CD4-positive, alpha-beta T cell (primary cell): ENCODE results near the gene PSMC2. TPM values are rescaled to one million over a fixed set of nuclear protein-coding genes. Genes with fewer than 3 reads are reported as not detected.

ENCODE experiments used
- ATAC-seq: fragments of 200-7000 bp; cut with Tn5 transposase; one replicate; pipeline ENCODE4 v1.10.0; 2022; ENCODE audit warnings: mild to moderate bottlenecking; ENCODE audit not compliant: poor library complexity
- CTCF ChIA-PET: fragments of 350-600 bp; sonication (Branson Sonifier 250); formaldehyde crosslinking; loops from one replicate; lab custom pipeline; 2021; ENCODE audit warnings: antibody characterized with exemption, inconsistent platforms; lab: Charles Lee
- POLR2A ChIA-PET: fragments of 350-600 bp; sonication (Branson Sonifier 250); formaldehyde crosslinking; loops from one replicate; lab custom pipeline; 2021; ENCODE audit warnings: antibody characterized with exemption, inconsistent platforms; lab: Charles Lee
- DNase-seq, 14 experiments: peaks; one replicate each; pipeline ENCODE4 v3.0.0-alpha.2; 2013 to 2020; ENCODE audit warnings: mixed read lengths in 2 of 14
- H3K27ac ChIP-seq, 2 donors: one replicate each; pipeline versions ENCODE4 v1.5.1 to v1.7.0; 2013; ENCODE audit warnings: low read length in 2 of 2, low read depth in 1 of 2, mild to moderate bottlenecking in 1 of 2
- H3K27me3 ChIP-seq, 2 experiments: 1 replicate in 1 of 2; 2 replicates in 1 of 2; pipeline versions ENCODE4 v1.6.1 to v1.7.0; 2013; ENCODE audit warnings: low read length in 2 of 2, control low read depth in 1 of 2, mild to moderate bottlenecking in 1 of 2, moderate library complexity in 1 of 2; ENCODE audit not compliant: insufficient read depth in 2 of 2, control insufficient read depth in 1 of 2
- H3K36me3 ChIP-seq: one replicate; pipeline ENCODE4 v1.6.1; 2013; ENCODE audit warnings: low read length, control low read depth; ENCODE audit not compliant: insufficient read depth
- H3K4me1 ChIP-seq: one replicate; pipeline ENCODE4 v1.6.1; 2013; ENCODE audit warnings: low read length, control low read depth; ENCODE audit not compliant: insufficient read depth
- H3K4me3 ChIP-seq: one replicate; pipeline ENCODE4 v1.5.1; 2013; ENCODE audit warnings: mild to moderate bottlenecking, low read length, moderate library complexity
- H3K9me3 ChIP-seq, 2 experiments: 1 replicate in 1 of 2; 2 replicates in 1 of 2; pipeline versions ENCODE4 v1.6.1 to v1.7.0; 2013; ENCODE audit warnings: low read length in 2 of 2, mild to moderate bottlenecking in 2 of 2, control low read depth in 1 of 2, moderate library complexity in 1 of 2; ENCODE audit not compliant: control insufficient read depth in 1 of 2, insufficient read depth in 1 of 2
- H3K27ac Mint-ChIP-seq: one replicate; pipeline ENCODE4 v1.8.0; 2020; ENCODE audit warnings: mixed read lengths
- H3K27me3 Mint-ChIP-seq: one replicate; pipeline ENCODE4 v1.8.0; 2021; ENCODE audit warnings: mixed read lengths
- H3K36me3 Mint-ChIP-seq: one replicate; pipeline ENCODE4 v1.8.0; 2021; ENCODE audit warnings: low read depth, mixed read lengths
- H3K4me1 Mint-ChIP-seq: one replicate; pipeline ENCODE4 v1.8.0; 2021; ENCODE audit warnings: low read depth, mixed read lengths
- H3K4me3 Mint-ChIP-seq: one replicate; pipeline ENCODE4 v1.8.0; 2020; ENCODE audit warnings: mild to moderate bottlenecking, mixed read lengths
- H3K9me3 Mint-ChIP-seq: one replicate; pipeline ENCODE4 v1.8.0; 2020; ENCODE audit warnings: mixed read lengths
- intact Hi-C, 2 experiments: fragments of 100-400 bp; cut with DNase I in 1 of 2; cut with micrococcal nuclease in 1 of 2; formaldehyde crosslinking; loops; one replicate each; pipeline versions ENCODE4 v1.15.1 to v1.9.0; 2023 to 2025; cut with DNase I, micrococcal nuclease
- total RNA-seq, 174 experiments: library from RNA in 2 of 174; stranded (reverse) in 2 of 174; gene quantifications; one replicate each; pipeline ENCODE4 v1.2.3 and lab custom pipeline; 2021 to 2026
- TF ChIP-seq, protein P1 (sequence below): fragments of 200-600 bp; IDR thresholded peaks from one replicate; pipeline ENCODE4 v1.8.0; 2022; ENCODE audit warnings: antibody characterized with exemption, mild to moderate bottlenecking

Gene PSMC2
- total RNA-seq, 2 experiments from 2014 or later, result 101 to 102 TPM

DNA sequence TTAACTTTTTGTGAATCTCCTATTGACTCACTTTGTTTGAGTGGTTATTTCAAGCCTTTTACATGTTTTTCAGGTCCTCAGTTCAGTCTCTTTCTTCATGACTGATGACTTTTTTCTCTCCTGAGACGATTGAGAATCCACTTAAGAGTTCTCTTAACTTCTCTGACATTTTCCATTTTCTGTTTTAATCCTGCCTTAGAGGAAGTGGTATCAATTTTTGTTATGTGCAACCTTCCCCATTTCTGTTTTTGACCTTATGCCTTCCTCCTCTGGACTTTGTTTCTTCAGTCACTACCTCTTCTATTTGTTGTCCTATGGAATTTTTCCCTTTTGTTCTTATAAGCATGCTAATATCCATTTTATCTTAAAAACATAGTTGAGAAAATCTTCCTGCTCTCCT, 2.4 kb downstream of the PSMC2 start:
- CTCF ChIA-PET, result no interaction called here
- H3K27ac Mint-ChIP-seq, result peak overlapping the region; percentile 96
- Histone ChIP-seq H3K9me3 (no peaks in the 10 kb centered on the region), H3K27me3 (no peaks in the 10 kb centered on the region), H3K4me3 (no peak overlapping the region), H3K4me1 (peaks cover 36% of the 10 kb centered on the region), H3K36me3 (peaks cover 36% of the 10 kb centered on the region), H3K27ac (no peak overlapping the region)
- DNase-seq (no peak), ATAC-seq (no peak)
- H3K4me1 Mint-ChIP-seq, result peaks cover 66% of the 10 kb centered on the region
- POLR2A ChIA-PET, result no interaction called here
- intact Hi-C loops, result no loop called here
- TF ChIP-seq, protein P1, sequence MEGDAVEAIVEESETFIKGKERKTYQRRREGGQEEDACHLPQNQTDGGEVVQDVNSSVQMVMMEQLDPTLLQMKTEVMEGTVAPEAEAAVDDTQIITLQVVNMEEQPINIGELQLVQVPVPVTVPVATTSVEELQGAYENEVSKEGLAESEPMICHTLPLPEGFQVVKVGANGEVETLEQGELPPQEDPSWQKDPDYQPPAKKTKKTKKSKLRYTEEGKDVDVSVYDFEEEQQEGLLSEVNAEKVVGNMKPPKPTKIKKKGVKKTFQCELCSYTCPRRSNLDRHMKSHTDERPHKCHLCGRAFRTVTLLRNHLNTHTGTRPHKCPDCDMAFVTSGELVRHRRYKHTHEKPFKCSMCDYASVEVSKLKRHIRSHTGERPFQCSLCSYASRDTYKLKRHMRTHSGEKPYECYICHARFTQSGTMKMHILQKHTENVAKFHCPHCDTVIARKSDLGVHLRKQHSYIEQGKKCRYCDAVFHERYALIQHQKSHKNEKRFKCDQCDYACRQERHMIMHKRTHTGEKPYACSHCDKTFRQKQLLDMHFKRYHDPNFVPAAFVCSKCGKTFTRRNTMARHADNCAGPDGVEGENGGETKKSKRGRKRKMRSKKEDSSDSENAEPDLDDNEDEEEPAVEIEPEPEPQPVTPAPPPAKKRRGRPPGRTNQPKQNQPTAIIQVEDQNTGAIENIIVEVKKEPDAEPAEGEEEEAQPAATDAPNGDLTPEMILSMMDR, result no peak
- H3K4me3 Mint-ChIP-seq, result peak overlapping the region; percentile 100
- H3K9me3 Mint-ChIP-seq, result no peaks in the 10 kb centered on the region
- H3K27me3 Mint-ChIP-seq, result no peaks in the 10 kb centered on the region
- H3K36me3 Mint-ChIP-seq, result peaks cover 55% of the 10 kb centered on the region

DNA sequence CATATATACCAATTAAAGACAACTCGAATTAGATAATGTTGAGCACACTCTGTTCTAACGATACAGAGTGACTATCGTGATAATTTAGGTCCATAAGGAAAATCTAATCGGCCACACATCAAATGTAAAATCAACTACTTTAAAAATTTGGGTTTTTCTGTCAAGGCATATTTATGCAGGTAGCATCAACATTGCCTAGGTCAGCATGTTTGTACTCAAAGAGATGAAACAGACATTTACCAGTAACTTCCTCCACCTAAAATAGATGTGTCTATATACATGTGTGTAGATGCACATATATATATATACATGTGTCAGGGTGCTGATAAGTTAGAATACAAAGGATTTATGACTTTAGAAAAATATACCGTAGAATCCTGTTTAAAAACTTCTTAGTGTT, 22.0 kb downstream of the PSMC2 start:
- H3K4me1 Mint-ChIP-seq, result peaks cover 6% of the 10 kb centered on the region
- H3K36me3 ChIP-seq, result peaks cover 50% of the 10 kb centered on the region
- CTCF ChIA-PET, result no interaction called here
- no peaks in the 10 kb centered on the region for H3K27me3 Mint-ChIP-seq
- no peak overlapping the region for H3K4me3 Mint-ChIP-seq
- DNase-seq, result no peak
- no peaks in the 10 kb centered on the region for H3K27me3 ChIP-seq
- no peaks in the 10 kb centered on the region for H3K4me1 ChIP-seq
- H3K27ac ChIP-seq, result no peak overlapping the region
- ATAC-seq, result no peak
- no peak overlapping the region for H3K27ac Mint-ChIP-seq
- POLR2A ChIA-PET, result no interaction called here
- no peak overlapping the region for H3K4me3 ChIP-seq
- intact Hi-C loops, result no loop called here
- H3K9me3 ChIP-seq, result no peaks in the 10 kb centered on the region
- H3K36me3 Mint-ChIP-seq, result peaks cover 51% of the 10 kb centered on the region
- H3K9me3 Mint-ChIP-seq, result no peaks in the 10 kb centered on the region
- TF ChIP-seq, protein P1, result no peak

DNA sequence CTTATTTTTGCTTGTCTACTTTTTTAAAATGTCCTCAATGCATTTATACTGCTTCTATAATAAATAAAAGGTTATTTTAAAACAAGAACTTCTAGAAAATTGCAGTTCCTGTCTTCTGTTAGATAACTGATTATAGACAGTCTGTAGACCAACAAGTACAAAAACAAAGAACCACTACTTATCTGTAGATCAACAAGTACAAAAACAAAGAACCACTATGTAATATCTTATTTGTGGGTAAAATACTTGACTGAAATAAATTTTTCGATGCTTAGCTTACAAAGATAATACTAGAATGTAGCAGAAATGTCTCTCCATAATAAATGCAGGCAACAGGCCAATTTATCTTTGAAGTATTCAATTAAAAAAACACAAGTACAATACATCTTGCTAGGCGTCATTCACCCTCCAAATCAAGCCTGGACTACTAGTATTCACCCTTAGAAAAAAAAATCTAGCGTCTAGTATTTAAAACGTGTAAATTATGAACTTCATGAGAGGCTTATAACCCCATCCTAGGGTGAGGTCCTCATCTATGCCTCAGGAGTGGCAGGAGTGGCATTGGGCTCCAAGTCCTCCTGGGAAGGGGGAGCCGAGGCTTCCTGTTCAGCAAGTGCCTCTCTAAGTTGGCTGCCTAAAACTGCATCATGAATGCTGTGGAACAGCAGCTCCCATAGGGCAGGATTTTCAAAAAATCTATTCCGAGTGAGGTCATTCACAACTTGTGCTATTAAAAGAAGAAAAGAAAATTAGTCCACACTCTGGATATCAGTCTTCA, 26.6 kb downstream of the PSMC2 start:
- no peaks in the 10 kb centered on the region for H3K27me3 ChIP-seq
- H3K4me1 Mint-ChIP-seq, result peaks cover 6% of the 10 kb centered on the region
- TF ChIP-seq, protein P1, result no peak
- POLR2A ChIA-PET, result no interaction called here
- H3K27ac ChIP-seq, result no peak overlapping the region
- no peak overlapping the region for H3K4me3 ChIP-seq
- DNase-seq (no peak), ATAC-seq (no peak)
- H3K36me3 ChIP-seq, result peaks cover 10% of the 10 kb centered on the region
- no peaks in the 10 kb centered on the region for H3K4me1 ChIP-seq
- H3K27me3 Mint-ChIP-seq, result peaks cover 3% of the 10 kb centered on the region
- CTCF ChIA-PET, result no interaction called here
- H3K36me3 Mint-ChIP-seq, result peaks cover 10% of the 10 kb centered on the region
- intact Hi-C loops, result no loop called here
- no peak overlapping the region for H3K27ac Mint-ChIP-seq
- H3K4me3 Mint-ChIP-seq, result no peak overlapping the region
- no peaks in the 10 kb centered on the region for H3K9me3 Mint-ChIP-seq
- H3K9me3 ChIP-seq, result no peaks in the 10 kb centered on the region
